ENCODE results near the gene CYTIP. TPM values are rescaled to one million over a fixed set of nuclear protein-coding genes. Genes with fewer than 3 reads are reported as not detected.

The CYTIP gene
- total RNA-seq, 2 donors from 2014 or later: 0.31 TPM; not detected in 1

DNA sequence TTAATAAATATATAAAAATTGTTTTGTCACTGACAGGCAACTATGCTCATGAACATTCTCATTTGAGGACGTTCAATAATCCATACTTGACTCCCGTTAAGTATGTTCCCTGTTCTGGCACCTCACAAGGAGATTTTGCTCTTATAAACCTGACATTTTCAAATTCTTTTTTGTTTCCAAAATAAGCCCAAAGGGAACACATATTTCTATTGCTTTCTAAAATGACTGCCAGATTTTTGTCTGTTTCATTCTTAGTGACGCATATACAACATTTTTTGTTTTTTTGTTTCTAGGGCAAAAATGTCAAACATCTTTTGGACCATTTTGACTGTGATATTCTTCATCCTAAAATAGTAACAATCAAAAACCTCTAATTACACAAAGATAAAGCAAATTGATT is 50.5 kb downstream of the CYTIP start:
- Mint-ChIP-seq H3K4me3 (no peak overlapping the region), H3K9me3 (peaks cover 4% of the 10 kb centered on the region), H3K27me3 (ENCODE audit: insufficient read depth) (no peaks in the 10 kb centered on the region), H3K4me1 (no peaks in the 10 kb centered on the region), H3K36me3 (ENCODE audit: low read depth) (no peaks in the 10 kb centered on the region), H3K27ac (no peak overlapping the region)
- TF ChIP-seq, protein P1, sequence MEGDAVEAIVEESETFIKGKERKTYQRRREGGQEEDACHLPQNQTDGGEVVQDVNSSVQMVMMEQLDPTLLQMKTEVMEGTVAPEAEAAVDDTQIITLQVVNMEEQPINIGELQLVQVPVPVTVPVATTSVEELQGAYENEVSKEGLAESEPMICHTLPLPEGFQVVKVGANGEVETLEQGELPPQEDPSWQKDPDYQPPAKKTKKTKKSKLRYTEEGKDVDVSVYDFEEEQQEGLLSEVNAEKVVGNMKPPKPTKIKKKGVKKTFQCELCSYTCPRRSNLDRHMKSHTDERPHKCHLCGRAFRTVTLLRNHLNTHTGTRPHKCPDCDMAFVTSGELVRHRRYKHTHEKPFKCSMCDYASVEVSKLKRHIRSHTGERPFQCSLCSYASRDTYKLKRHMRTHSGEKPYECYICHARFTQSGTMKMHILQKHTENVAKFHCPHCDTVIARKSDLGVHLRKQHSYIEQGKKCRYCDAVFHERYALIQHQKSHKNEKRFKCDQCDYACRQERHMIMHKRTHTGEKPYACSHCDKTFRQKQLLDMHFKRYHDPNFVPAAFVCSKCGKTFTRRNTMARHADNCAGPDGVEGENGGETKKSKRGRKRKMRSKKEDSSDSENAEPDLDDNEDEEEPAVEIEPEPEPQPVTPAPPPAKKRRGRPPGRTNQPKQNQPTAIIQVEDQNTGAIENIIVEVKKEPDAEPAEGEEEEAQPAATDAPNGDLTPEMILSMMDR (conservative IDR thresholded peaks at IDR 0.05): no peak
- Histone ChIP-seq H3K27ac (ENCODE audit: low read depth, low read length) (no peak overlapping the region), H3K9ac (ENCODE audit: extremely low read depth, low read length, poor library complexity, severe bottlenecking) (no peak overlapping the region), H3K36me3 (ENCODE audit: control insufficient read depth, insufficient read depth, low read length) (no peaks in the 10 kb centered on the region), H3K27me3 (ENCODE audit: control insufficient read depth, insufficient read depth, low read length, poor library complexity, severe bottlenecking) (no peaks in the 10 kb centered on the region), H3K9me3 (ENCODE audit: control insufficient read depth, low read length) (no peaks in the 10 kb centered on the region), H3K4me3 (ENCODE audit: low read length) (no peak overlapping the region), H3K4me1 (ENCODE audit: control insufficient read depth, insufficient read depth, low read length) (no peaks in the 10 kb centered on the region)
- 92 to 94% methylated on average over 3 of the region's 3 CpGs for WGBS, 2 experiments (ENCODE audit: insufficient coverage in 1 of 2, insufficient read length in 1 of 2)
- DNase-seq: no peak

DNA sequence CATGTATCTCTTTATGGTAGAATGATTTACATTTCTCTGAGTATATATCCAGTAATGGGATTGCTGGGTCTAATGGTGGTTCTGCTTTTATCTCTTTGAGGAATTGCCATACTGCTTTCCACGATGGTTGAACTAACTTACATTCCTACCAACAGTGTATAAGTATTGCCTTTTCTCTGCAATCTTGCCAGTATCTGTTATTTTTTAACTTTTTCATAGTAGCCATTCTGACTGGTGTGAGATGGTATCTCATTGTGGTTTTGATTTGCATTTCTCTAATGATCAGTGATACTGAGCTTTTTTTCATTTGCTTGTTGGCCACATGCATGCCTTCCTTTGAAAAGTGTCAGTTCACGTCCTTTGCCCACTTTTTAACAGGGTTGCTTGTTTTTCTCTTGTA is 55.1 kb downstream of the CYTIP start:
- H3K4me3 Mint-ChIP-seq: no peak overlapping the region
- H3K9ac ChIP-seq (ENCODE audit: extremely low read depth, low read length, poor library complexity, severe bottlenecking): no peak overlapping the region
- DNase-seq: no peak
- no peaks in the 10 kb centered on the region for H3K36me3 ChIP-seq (ENCODE audit: control insufficient read depth, insufficient read depth, low read length)
- no peaks in the 10 kb centered on the region for H3K9me3 ChIP-seq (ENCODE audit: control insufficient read depth, low read length)
- H3K4me1 Mint-ChIP-seq: peaks cover 2% of the 10 kb centered on the region
- H3K4me1 ChIP-seq (ENCODE audit: control insufficient read depth, insufficient read depth, low read length): no peaks in the 10 kb centered on the region
- no peaks in the 10 kb centered on the region for H3K36me3 Mint-ChIP-seq (ENCODE audit: low read depth)
- H3K27me3 ChIP-seq (ENCODE audit: control insufficient read depth, insufficient read depth, low read length, poor library complexity, severe bottlenecking): no peaks in the 10 kb centered on the region
- H3K9me3 Mint-ChIP-seq: no peaks in the 10 kb centered on the region
- TF ChIP-seq, protein P1 (conservative IDR thresholded peaks at IDR 0.05): no peak
- H3K27ac Mint-ChIP-seq: no peak overlapping the region
- no peaks in the 10 kb centered on the region for H3K27me3 Mint-ChIP-seq (ENCODE audit: insufficient read depth)
- WGBS, 2 experiments (ENCODE audit: insufficient coverage in 1 of 2, insufficient read length in 1 of 2): 87 to 100% methylated on average over 1 to 2 of the region's 2 CpGs
- no peak overlapping the region for H3K27ac ChIP-seq (ENCODE audit: low read depth, low read length)
- no peak overlapping the region for H3K4me3 ChIP-seq (ENCODE audit: low read length)

DNA sequence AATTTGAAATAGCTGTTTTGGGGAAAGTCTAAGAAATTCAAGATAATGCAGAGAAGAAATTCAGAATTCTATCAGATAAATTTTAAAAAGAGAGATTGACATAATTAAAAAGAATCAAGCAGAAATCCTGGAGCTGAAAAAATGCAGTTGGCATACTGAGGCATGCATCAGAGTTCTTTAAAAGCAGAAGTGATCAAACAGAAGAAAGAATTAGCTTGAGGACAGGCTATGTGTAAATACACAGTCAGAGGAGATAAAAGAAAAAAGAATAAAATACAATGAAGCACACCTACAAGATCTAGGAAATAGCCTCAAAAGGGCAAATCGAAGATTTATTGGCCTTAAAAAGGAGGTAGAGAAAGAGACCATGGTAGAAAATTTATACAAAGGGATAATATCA is 57.1 kb downstream of the CYTIP start:
- DNase-seq: no peak
- H3K27me3 Mint-ChIP-seq (ENCODE audit: insufficient read depth): no peaks in the 10 kb centered on the region
- no peak overlapping the region for H3K27ac Mint-ChIP-seq
- no peak overlapping the region for H3K9ac ChIP-seq (ENCODE audit: extremely low read depth, low read length, poor library complexity, severe bottlenecking)
- WGBS, 2 experiments (ENCODE audit: insufficient coverage in 1 of 2, insufficient read length in 1 of 2): 86% methylated on average over 1 of the region's 1 CpG; no CpG with 5 or more reads in 1 of the 2 experiments
- H3K36me3 Mint-ChIP-seq (ENCODE audit: low read depth): no peaks in the 10 kb centered on the region
- H3K27ac ChIP-seq (ENCODE audit: low read depth, low read length): no peak overlapping the region
- H3K4me1 ChIP-seq (ENCODE audit: control insufficient read depth, insufficient read depth, low read length): no peaks in the 10 kb centered on the region
- no peak overlapping the region for H3K4me3 ChIP-seq (ENCODE audit: low read length)
- H3K27me3 ChIP-seq (ENCODE audit: control insufficient read depth, insufficient read depth, low read length, poor library complexity, severe bottlenecking): no peaks in the 10 kb centered on the region
- no peaks in the 10 kb centered on the region for H3K9me3 ChIP-seq (ENCODE audit: control insufficient read depth, low read length)
- no peak overlapping the region for H3K4me3 Mint-ChIP-seq
- H3K4me1 Mint-ChIP-seq: peaks cover 2% of the 10 kb centered on the region
- H3K9me3 Mint-ChIP-seq: no peaks in the 10 kb centered on the region
- TF ChIP-seq, protein P1 (conservative IDR thresholded peaks at IDR 0.05): no peak
- H3K36me3 ChIP-seq (ENCODE audit: control insufficient read depth, insufficient read depth, low read length): no peaks in the 10 kb centered on the region

All from endodermal cell (in vitro differentiated cells).